Adrenal gland (tissue), 12 donors: Measurements from ENCODE around the gene PUSL1. TPM values are rescaled to one million over a fixed set of nuclear protein-coding genes. Genes with fewer than 3 reads are reported as not detected.

ENCODE experiments used
- DNase-seq, 7 donors: peaks; one replicate each; pipeline ENCODE4 v3.0.0-alpha.2; 2019 to 2020
- H3K27ac ChIP-seq, 5 donors: fragments of 200-600 bp; sonication (generic) in 4 of 5; 1 replicate in 3 of 5; 2 replicates in 2 of 5; pipeline versions ENCODE4 v1.5.1 to v1.8.0; 2016 to 2020; ENCODE audit warnings: mild to moderate bottlenecking in 1 of 5
- H3K27me3 ChIP-seq: fragments of 200-600 bp; 2 replicates; pipeline ENCODE4 v1.8.0; 2021
- H3K36me3 ChIP-seq, 2 donors: fragments of 200-600 bp; replicated peaks in 1 of 2; 1 replicate in 1 of 2; 2 replicates in 1 of 2; pipeline versions ENCODE4 v1.5.1 to v1.8.0; 2018 to 2022
- H3K4me1 ChIP-seq, 2 donors: fragments of 200-600 bp; replicated peaks in 1 of 2; 1 replicate in 1 of 2; 2 replicates in 1 of 2; pipeline versions ENCODE4 v1.5.1 to v1.8.0; 2018 to 2021
- H3K4me3 ChIP-seq, 4 donors: fragments of 200-600 bp; sonication (generic) in 3 of 4; one replicate each; pipeline ENCODE4 v1.5.1; 2016 to 2018
- H3K9me3 ChIP-seq, 3 donors: fragments of 200-600 bp; sonication (generic) in 1 of 3; replicated peaks in 1 of 3; 1 replicate in 2 of 3; 2 replicates in 1 of 3; pipeline versions ENCODE4 v1.5.1 to v1.8.0; 2016 to 2021
- CTCF ChIP-seq, 6 experiments: fragments of 450-650 bp in 4 of 6; fragments of 200-600 bp in 2 of 6; sonication (generic) in 1 of 6; IDR thresholded peaks; 1 replicate in 5 of 6; 2 replicates in 1 of 6; pipeline versions ENCODE4 v1.5.1 to v1.8.0; 2016 to 2021; ENCODE audit warnings: antibody characterized with exemption in 6 of 6, mild to moderate bottlenecking in 2 of 6, moderate library complexity in 1 of 6
- POLR2A ChIP-seq, 2 donors: fragments of 450-650 bp; IDR thresholded peaks; one replicate each; pipeline ENCODE4 v1.6.1; 2017; ENCODE audit warnings: antibody characterized with exemption in 2 of 2, mild to moderate bottlenecking in 2 of 2, moderate library complexity in 1 of 2
- WGBS, 4 donors: extraction: QIAGEN DNeasy Blood & Tissue Kit in 2 of 4; methylation state at CpG; one replicate each; pipeline versions ENCODE4 v1.1.5 to v1.1.7; 2013 to 2017; 5-methylcytosine and 5-hydroxymethylcytosine counted together
- intact Hi-C, 2 donors: fragments of 100-400 bp; cut with DNase I; formaldehyde crosslinking; loops; one replicate each; pipeline versions ENCODE4 v1.14.1 to v1.15.0; 2022 to 2023
- polyA plus RNA-seq, 3 donors: library from polyadenylated mRNA; stranded (reverse); fragments of 200-250 nt in 2 of 3; fragments of 350-450 nt in 1 of 3; fragmentation: Illumina TruSeq in 1 of 3; extraction: RNeasy Lipid Tissue Mini Kit (QIAGEN cat#74804) in 1 of 3; gene quantifications; one replicate each; pipeline ENCODE4 v1.2.3, GENCODE V29; 2013 to 2014
- total RNA-seq, 9 donors: library from RNA; depleted of rRNA in 4 of 9; stranded (reverse); fragments of >200 nt in 4 of 9; fragments of 120-200 nt in 1 of 9; fragmentation: NEBNext Ultra II Directional in 1 of 9; extraction: Animal tissue kit (Norgen Biotek cat#: 25700) in 1 of 9; gene quantifications; one replicate each; pipeline versions ENCODE4 v1.1.0 to v1.2.4, GENCODE V29; 2013 to 2023
- donor health status: healthy with polysubstance abuse.
- donor health status: Bipolar disorder and iron deficiency.
- donor health status: DM: yes; HTN: yes; CAD: no.
- donor health status: DM: no; HTN: no; CAD: no.
- donor health status: DM: no; HTN: no; CAD: no.
- donor health status: DM: yes; HTN: yes; CAD: no.

PUSL1 gene
- total and polyA plus RNA-seq, 12 donors, result 2.5 to 43.8 (median 26.1) TPM

GRCh38 chr1:1321477-1321876 is 13.1 kb downstream of the PUSL1 start:
- no peak for DNase-seq
- peaks cover 20 to 45% of the 10 kb centered on the region in 2 donors for H3K4me1 ChIP-seq
- intact Hi-C loops, result no loop called here
- H3K9me3 ChIP-seq, result no peaks in the 10 kb centered on the region
- H3K36me3 ChIP-seq, result peaks cover 0 to 21% of the 10 kb centered on the region in 2 donors
- H3K27ac ChIP-seq, result no peak overlapping the region
- no peak overlapping the region for H3K4me3 ChIP-seq
- TF ChIP-seq CTCF (IDR thresholded peaks at IDR 0.05), result no peak
- no peak for TF ChIP-seq POLR2A (IDR thresholded peaks at IDR 0.05)
- H3K27me3 ChIP-seq, result no peaks in the 10 kb centered on the region
- 85 to 89% (median 88%) methylated on average over 6 to 8 of the region's 8 CpGs; no CpG with 5 or more reads in 1 of the 4 donors for WGBS, 4 donors

GRCh38 chr1:1322418-1322817 is 14.0 kb downstream of the PUSL1 start:
- intact Hi-C loops, result no loop called here
- peaks cover 20 to 45% of the 10 kb centered on the region in 2 donors for H3K4me1 ChIP-seq

GRCh38 chr1:1322952-1323351 is 14.6 kb downstream of the PUSL1 start:
- intact Hi-C loops, result no loop called here
- DNase-seq, result no peak
- WGBS, 4 donors, result 68 to 87% (median 80%) methylated on average over 7 to 10 of the region's 10 CpGs
- Histone ChIP-seq H3K27ac (no peak overlapping the region), H3K4me1 (peaks cover 16 to 42% of the 10 kb centered on the region in 2 donors), H3K9me3 (no peaks in the 10 kb centered on the region), H3K36me3 (peaks cover 0 to 29% of the 10 kb centered on the region in 2 donors), H3K4me3 (no peak overlapping the region), H3K27me3 (no peaks in the 10 kb centered on the region)
- TF ChIP-seq CTCF (IDR thresholded peaks at IDR 0.05) (no peak), POLR2A (IDR thresholded peaks at IDR 0.05) (no peak)

More at GRCh38 chr1:1322418-1322817, 14.0 kb downstream of the PUSL1 start:
- no peak for DNase-seq
- H3K4me3 ChIP-seq, result no peak overlapping the region
- no peaks in the 10 kb centered on the region for H3K27me3 ChIP-seq
- WGBS, 4 donors, result 64 to 74% (median 71%) methylated on average over 5 to 14 of the region's 14 CpGs
- peaks cover 0 to 26% of the 10 kb centered on the region in 2 donors for H3K36me3 ChIP-seq
- no peak overlapping the region for H3K27ac ChIP-seq
- no peaks in the 10 kb centered on the region for H3K9me3 ChIP-seq
- TF ChIP-seq POLR2A (IDR thresholded peaks at IDR 0.05) (no peak), CTCF (IDR thresholded peaks at IDR 0.05) (no peak)

- Histone ChIP-seq H3K4me1 (peaks cover 6 to 33% of the 10 kb centered on the region in 2 donors), H3K27ac (peak overlapping the region in 4 of 5 donors; percentile 74 to 89 (median 82)), H3K36me3 (peaks cover 0 to 32% of the 10 kb centered on the region in 2 donors), H3K4me3 (peak overlapping the region in 3 of 4 donors; percentile 49 to 84 (median 81)), H3K27me3 (no peaks in the 10 kb centered on the region), H3K9me3 (no peaks in the 10 kb centered on the region)
- WGBS, 4 donors, result 0 to 1% (median 0%) methylated on average over 11 to 41 of the region's 41 CpGs
- intact Hi-C loops, result no loop called here
- DNase-seq, result no peak
- no peak for TF ChIP-seq CTCF (IDR thresholded peaks at IDR 0.05)
- no peak for TF ChIP-seq POLR2A (IDR thresholded peaks at IDR 0.05)
These were observed 15.7 kb downstream of the PUSL1 start for GRCh38 chr1:1324084-1324523.
